HepG2 (cell line): ENCODE measurements around the gene SIAH2. TPM values are rescaled to one million over a fixed set of nuclear protein-coding genes. Genes with fewer than 3 reads are reported as not detected.

Experiments used
- ATAC-seq: fragments of 200-7000 bp; cut with Tn5 transposase; 3 replicates; pipeline ENCODE4 v1.9.1; 2020; ENCODE audit warnings: mild to moderate bottlenecking, moderate library complexity
- BruUV-seq: library from RNA; stranded (reverse); fragments of 400-500 nt; replicated peaks from 2 replicates; lab custom pipeline; 2021; lab: Mats Ljungman, UMichigan
- CTCF ChIA-PET: fragments of 300-600 bp; formaldehyde crosslinking; extraction: SDS; loops from one replicate; lab custom pipeline; 2021; ENCODE audit warnings: low total read pairs, inconsistent platforms, low intra/inter-chr PET ratio; lab: Yijun Ruan, JAX
- POLR2A ChIA-PET: fragments of 350-600 bp; sonication (Branson Sonifier 250); formaldehyde crosslinking; loops from one replicate; lab custom pipeline; 2020; ENCODE audit warnings: antibody characterized with exemption, inconsistent platforms; lab: Yijun Ruan, JAX
- DNase-seq: peaks from one replicate; pipeline ENCODE4 v3.0.0-alpha.2; 2015; ENCODE audit warnings: low spot score
- FAIRE-seq: peaks from 3 replicates; lab custom pipeline; 2011; peaks lifted over from hg19 to GRCh38; lab: Jason Lieb, UNC
- H2AFZ ChIP-seq: one replicate; pipeline ENCODE4 v1.6.1; 2011; ENCODE audit warnings: low read length, inconsistent platforms
- H3K27ac ChIP-seq: fragments of 300-600 bp; 3 replicates; pipeline ENCODE4 v1.8.0; 2011; ENCODE audit warnings: mixed run types, mild to moderate bottlenecking, mixed read lengths, low read length, inconsistent platforms; ENCODE audit not compliant: insufficient read depth; ENCODE audit errors: extremely low read length
- H3K27me3 ChIP-seq, 2 experiments: fragments of 200-600 bp in 1 of 2; 2 replicates in 1 of 2; 3 replicates in 1 of 2; pipeline versions ENCODE4 v1.6.0 to v1.8.0; 2011; ENCODE audit warnings: low read length in 2 of 2, mild to moderate bottlenecking in 2 of 2, moderate library complexity in 2 of 2, inconsistent platforms in 1 of 2; ENCODE audit not compliant: insufficient read depth in 2 of 2, control insufficient read depth in 1 of 2
- H3K36me3 ChIP-seq, 2 experiments: fragments of 200-600 bp in 1 of 2; replicated peaks in 1 of 2; 2 replicates in 1 of 2; 3 replicates in 1 of 2; pipeline versions ENCODE4 v1.5.1 to v1.8.0; 2011; ENCODE audit warnings: low read length in 2 of 2, inconsistent platforms in 1 of 2; ENCODE audit not compliant: insufficient read depth in 2 of 2, control insufficient read depth in 1 of 2
- H3K4me1 ChIP-seq: 2 replicates; pipeline ENCODE4 v1.5.1; 2012; ENCODE audit warnings: low read length, inconsistent platforms; ENCODE audit not compliant: insufficient read depth
- H3K4me2 ChIP-seq: 2 replicates; pipeline ENCODE4 v1.6.0; 2011; ENCODE audit warnings: low read depth, low read length, inconsistent platforms
- H3K4me3 ChIP-seq, 3 experiments: fragments of 200-600 bp in 1 of 3; sonication (generic), shearing (Covaris generic) in 1 of 3; replicated peaks in 1 of 3; 2 replicates each; pipeline ENCODE4 v1.5.1; 2011 to 2016; ENCODE audit warnings: low read length in 3 of 3, inconsistent platforms in 2 of 3, low read depth in 2 of 3, mild to moderate bottlenecking in 2 of 3, control low read depth in 1 of 3, mixed read lengths in 1 of 3; ENCODE audit not compliant: insufficient read depth in 1 of 3
- H3K79me2 ChIP-seq: one replicate; pipeline ENCODE4 v1.6.1; 2011; ENCODE audit warnings: low read length, inconsistent platforms; ENCODE audit not compliant: insufficient read depth
- H3K9ac ChIP-seq: 2 replicates; pipeline ENCODE4 v1.6.0; 2011; ENCODE audit warnings: mild to moderate bottlenecking, low read depth, low read length, inconsistent platforms; ENCODE audit not compliant: insufficient read depth
- H3K9me3 ChIP-seq: 2 replicates; pipeline ENCODE4 v1.5.1; 2012; ENCODE audit warnings: mild to moderate bottlenecking, low read length
- H4K20me1 ChIP-seq: 2 replicates; pipeline ENCODE4 v1.6.0; 2011; ENCODE audit warnings: inconsistent platforms, mild to moderate bottlenecking, low read length, moderate library complexity; ENCODE audit not compliant: insufficient read depth
- MBD4 ChIP-seq: IDR thresholded peaks from 2 replicates; pipeline ENCODE4 v1.6.1; 2012; ENCODE audit warnings: low read length, inconsistent platforms, borderline replicate concordance
- ONECUT2 ChIP-seq: sonication (generic); formaldehyde crosslinking; IDR thresholded peaks from 2 replicates; pipeline ENCODE4 v1.4.0; 2020; ENCODE audit warnings: missing genetic modification reagents
- RARG ChIP-seq: sonication (generic); formaldehyde crosslinking; IDR thresholded peaks from 2 replicates; pipeline ENCODE4 v1.4.0; 2020; ENCODE audit warnings: low read depth, mild to moderate bottlenecking, missing genetic modification reagents
- RBFOX2 ChIP-seq: fragments of 200-400 bp; formaldehyde crosslinking; IDR thresholded peaks from 2 replicates; pipeline ENCODE4 v1.6.1; 2017; ENCODE audit warnings: low read depth, mild to moderate bottlenecking, low read length
- SOX13 ChIP-seq, 3 experiments: fragments of 450-650 bp in 1 of 3; sonication (generic) in 1 of 3; formaldehyde crosslinking in 1 of 3; IDR thresholded peaks in 2 of 3; conservative IDR thresholded peaks in 1 of 3; 2 replicates each; pipeline versions ENCODE4 v1.5.0 to v1.6.1; 2016 to 2020; ENCODE audit warnings: antibody characterized with exemption in 1 of 3, mild to moderate bottlenecking in 1 of 3, missing compliant biosample characterization in 1 of 3, missing genetic modification reagents in 1 of 3, moderate library complexity in 1 of 3
- SPEN ChIP-seq: sonication (generic); formaldehyde crosslinking; IDR thresholded peaks from 2 replicates; pipeline ENCODE4 v1.5.1; 2020; ENCODE audit warnings: low read depth, mild to moderate bottlenecking, missing genetic modification reagents
- ZNF615 ChIP-seq: sonication (generic); formaldehyde crosslinking; IDR thresholded peaks from 2 replicates; pipeline ENCODE4 v1.5.0; 2020; ENCODE audit warnings: mild to moderate bottlenecking, missing genetic modification reagents, borderline replicate concordance
- ZNF772 ChIP-seq: sonication (generic); formaldehyde crosslinking; IDR thresholded peaks from 2 replicates; pipeline ENCODE4 v1.5.0; 2020; ENCODE audit warnings: mild to moderate bottlenecking, missing genetic modification reagents
- ZNF841 ChIP-seq: sonication (generic); formaldehyde crosslinking; IDR thresholded peaks from 2 replicates; pipeline ENCODE4 v1.8.1; 2023; ENCODE audit warnings: missing genetic modification reagents, borderline replicate concordance
- ZSCAN25 ChIP-seq: sonication (generic); formaldehyde crosslinking; IDR thresholded peaks from 2 replicates; pipeline ENCODE4 v1.8.0; 2022; ENCODE audit warnings: mild to moderate bottlenecking, missing genetic modification reagents
- ZSCAN30 ChIP-seq: sonication (generic); formaldehyde crosslinking; IDR thresholded peaks from 2 replicates; pipeline ENCODE4 v1.5.0; 2020; ENCODE audit warnings: mild to moderate bottlenecking, missing genetic modification reagents
- WGBS: methylation state at CpG from one replicate; pipeline ENCODE4 v1.1.6; 2017; ENCODE audit warnings: low lambda C conversion rate; 5-methylcytosine and 5-hydroxymethylcytosine counted together
- in situ Hi-C: cut with HindIII; loops from 2 replicates; pipeline ENCODE4 v1.10.0; 2017; ENCODE audit warnings: low pct_unique_long_range_greater_than_20kb; ENCODE audit not compliant: extremely low pct_ligation_motif_present
- intact Hi-C: fragments of 100-400 bp; cut with micrococcal nuclease; formaldehyde crosslinking; loops from one replicate; pipeline ENCODE4 v1.10.0; 2022; ENCODE audit not compliant: unreplicated experiment
- polyA plus RNA-seq, 8 experiments: library from polyadenylated mRNA; depleted of rRNA in 3 of 8; stranded (reverse) in 7 of 8; unstranded in 1 of 8; fragments of >200 nt; fragmentation: Illumina TruSeq in 4 of 8; extraction: Trizol in 4 of 8; gene quantifications; 2 replicates each; pipeline versions ENCODE4 v1.2.1 to v1.2.3, GENCODE V29; 2011 to 2016; ENCODE audit warnings: low read depth in 4 of 8, missing spikeins in 1 of 8, mixed read lengths in 1 of 8; ENCODE audit not compliant: insufficient read depth in 1 of 8
- total RNA-seq, 5 experiments: library from RNA; depleted of rRNA; stranded (reverse); fragments of >200 nt; fragmentation: Illumina TruSeq; extraction: Trizol; gene quantifications; 2 replicates each; pipeline ENCODE4 v1.2.3, GENCODE V29; 2016; ENCODE audit warnings: low read depth in 1 of 5

The SIAH2 gene
- total and polyA plus RNA-seq, 2 of the 13 experiments (the other 11 are each of a cell fraction or from before 2014, with no cell fraction given) = 71.8 to 117 TPM

DNA sequence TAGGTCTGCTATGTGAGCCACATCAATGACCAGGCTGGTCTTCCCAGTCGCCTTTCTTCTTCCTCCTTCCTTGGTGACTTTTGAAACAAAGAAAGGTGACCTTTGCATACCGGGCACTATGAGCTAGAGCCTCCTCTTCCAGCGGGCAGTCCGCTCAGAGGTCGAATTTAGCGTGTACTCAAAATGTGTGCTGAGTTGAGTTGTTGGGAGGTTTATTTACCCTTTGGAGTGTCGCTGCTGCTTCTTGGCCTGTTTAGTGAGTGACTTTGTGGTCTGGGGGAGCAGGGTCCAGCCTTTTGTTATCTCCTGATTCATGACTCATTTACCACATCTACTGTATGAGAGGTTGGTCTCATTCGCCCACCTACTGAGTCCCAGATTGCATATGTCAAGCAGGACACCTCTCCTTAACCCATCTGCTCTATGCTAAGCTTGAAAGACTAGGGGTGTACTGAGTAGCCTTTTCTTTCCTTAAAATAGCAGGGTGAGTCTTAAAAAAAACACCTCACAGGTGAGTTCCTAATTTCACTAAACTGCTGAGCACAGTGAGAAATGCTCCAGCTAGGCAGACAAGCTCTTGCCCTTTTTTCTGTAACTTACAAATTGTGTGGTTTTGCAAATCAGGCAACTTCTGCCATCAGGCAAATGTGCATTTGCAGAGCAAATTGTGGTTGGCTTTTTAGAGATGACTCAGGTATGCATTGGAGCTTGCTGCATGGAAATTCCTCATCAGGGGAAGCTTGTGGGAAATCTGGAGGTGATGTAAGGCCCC, 3.2 kb upstream of the SIAH2 start (continued):
- 0 out of 2 replicates have a peak, but pooled peaks have one; percentile 15 for TF ChIP-seq ZSCAN30
- no peak; the same call in 1 of the 2 replicates for TF ChIP-seq ZNF615 (CRISPR knock-in tag)
- no peak for TF ChIP-seq ZNF841 (CRISPR knock-in tag)
- no peak for TF ChIP-seq RARG (CRISPR knock-in tag)
- TF ChIP-seq SPEN (CRISPR knock-in tag) = no peak; the same call in 1 of the 2 replicates
- no peak for TF ChIP-seq ONECUT2 (CRISPR knock-in tag)

DNA sequence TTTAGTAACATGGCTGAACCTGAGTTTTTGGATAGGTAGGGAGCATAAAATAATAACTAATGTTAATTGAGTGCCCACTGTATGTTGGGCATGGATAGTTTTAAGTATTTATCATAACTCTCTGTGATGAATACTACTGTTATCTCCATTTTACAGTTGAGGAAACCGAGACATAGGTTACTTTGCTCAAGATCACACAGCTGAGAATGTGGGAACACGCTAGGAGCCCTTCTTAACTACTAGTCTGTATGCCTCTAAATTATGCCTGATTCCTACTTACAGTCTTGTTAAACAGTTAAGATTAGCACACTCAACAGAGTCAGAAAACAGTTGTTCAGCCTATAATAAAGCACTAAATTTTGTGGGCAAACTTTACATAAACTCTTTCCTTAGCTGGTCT, 2.0 kb upstream of the SIAH2 start:
- in situ Hi-C loops (no loop called here), intact Hi-C loops (loop anchor here (1.0 to 10.0 kb wide), 2 partner anchors 22 to 360 kb away; partner anchors contain the start of gene TSC22D2)
- POLR2A ChIA-PET = interaction anchor here (0.8 to 10.5 kb wide), 10 partner anchors 8 to 61 kb away, joined by 3 to 265 read pairs (median 23); partner anchors contain the start of gene ERICH6
- no peak for TF ChIP-seq SOX13 (IDR thresholded peaks at IDR 0.05)
- 0 out of 4 replicates have a peak, but pooled peaks of 1 of the 2 experiments have one; percentile 0 for TF ChIP-seq SOX13 (CRISPR knock-in tag; conservative IDR thresholded peaks at IDR 0.05 in 1 of 2, IDR thresholded peaks at IDR 0.05 in 1 of 2)
- TF ChIP-seq ZNF772 = no peak
- peak; percentile 62; the same call in 1 of the 2 replicates for TF ChIP-seq RBFOX2
- 0 out of 2 replicates have a peak, but pooled peaks have one; percentile 3 for TF ChIP-seq ZSCAN25 (CRISPR knock-in tag)
- TF ChIP-seq MBD4 = 0 out of 2 replicates have a peak, but pooled peaks have one; percentile 11
- no peak for DNase-seq
- peak overlapping the region; percentile 99 for H3K27ac ChIP-seq
- peak overlapping the region; percentile 99 for H3K9ac ChIP-seq
- no peak overlapping the region for H2AFZ ChIP-seq
- 74% methylated on average over 2 of the region's 2 CpGs for WGBS
- no peaks in the 10 kb centered on the region; a peak in 2 of 5 replicates for H3K27me3 ChIP-seq
- H3K4me2 ChIP-seq = peak overlapping the region; percentile 83
- no TSS peak for BruUV-seq
- peaks cover 17% of the 10 kb centered on the region for H4K20me1 ChIP-seq
- no peak for FAIRE-seq
- no peaks in the 10 kb centered on the region for H3K9me3 ChIP-seq
- peaks cover 56% of the 10 kb centered on the region for H3K4me1 ChIP-seq
- CTCF ChIA-PET = interaction anchor here (1.2 kb wide), 1 partner anchor 15 kb away, joined by 4 read pairs; no protein-coding TSS in a partner anchor
- H3K79me2 ChIP-seq = peaks cover 40% of the 10 kb centered on the region
- no peaks in the 10 kb centered on the region; a peak in 1 of 5 replicates for H3K36me3 ChIP-seq
- ATAC-seq = no peak
- peak overlapping the region; percentile 3 to 100 (median 97); a peak in 4 of 6 replicates for H3K4me3 ChIP-seq
